ENCODE measurements around the gene OXTR. TPM values are rescaled to one million over a fixed set of nuclear protein-coding genes. Genes with fewer than 3 reads are reported as not detected.

Gene OXTR
- total RNA-seq, 1 donor from 2014 or later: 0.55 TPM

- no peak for TF ChIP-seq CTCF (IDR thresholded peaks at IDR 0.05)
- intact Hi-C loops (cut with DNase I): no loop called here
- H3K9me3 ChIP-seq: no peaks in the 10 kb centered on the region
- DNase-seq: no peak
- no peak overlapping the region for H3K27ac ChIP-seq
- no peaks in the 10 kb centered on the region for H3K36me3 ChIP-seq
- H3K4me1 ChIP-seq: no peaks in the 10 kb centered on the region
- H3K4me3 ChIP-seq: no peak overlapping the region
- no peaks in the 10 kb centered on the region for H3K27me3 ChIP-seq
- no peak for ATAC-seq
Measured at GRCh38 chr3:8741581-8742261, 27.7 kb downstream of the OXTR start.

GRCh38 chr3:8739757-8740504 is 29.5 kb downstream of the OXTR start:
- no peaks in the 10 kb centered on the region for H3K9me3 ChIP-seq
- no peak for TF ChIP-seq CTCF (IDR thresholded peaks at IDR 0.05)
- H3K27ac ChIP-seq: no peak overlapping the region
- no peaks in the 10 kb centered on the region for H3K4me1 ChIP-seq
- ATAC-seq: no peak
- no peak overlapping the region for H3K4me3 ChIP-seq
- H3K36me3 ChIP-seq: no peaks in the 10 kb centered on the region
- no peak for DNase-seq
- no peaks in the 10 kb centered on the region for H3K27me3 ChIP-seq
- intact Hi-C loops (cut with DNase I): no loop called here

- no peak for ATAC-seq
- Histone ChIP-seq H3K36me3 (no peaks in the 10 kb centered on the region), H3K4me1 (no peaks in the 10 kb centered on the region), H3K27me3 (no peaks in the 10 kb centered on the region), H3K4me3 (no peak overlapping the region), H3K27ac (no peak overlapping the region), H3K9me3 (no peaks in the 10 kb centered on the region)
- TF ChIP-seq CTCF (IDR thresholded peaks at IDR 0.05): no peak
- intact Hi-C loops (cut with DNase I): no loop called here
- DNase-seq: no peak
Measured at GRCh38 chr3:8738639-8739038, 30.8 kb downstream of the OXTR start.

GRCh38 chr3:8737823-8738222 is 31.6 kb downstream of the OXTR start:
- ATAC-seq (no peak), DNase-seq (no peak)
- no peak overlapping the region for H3K27ac ChIP-seq
- H3K36me3 ChIP-seq: no peaks in the 10 kb centered on the region
- H3K9me3 ChIP-seq: no peaks in the 10 kb centered on the region
- no peak overlapping the region for H3K4me3 ChIP-seq
- H3K4me1 ChIP-seq: no peaks in the 10 kb centered on the region
- TF ChIP-seq CTCF (IDR thresholded peaks at IDR 0.05): no peak
- intact Hi-C loops (cut with DNase I): no loop called here
- no peaks in the 10 kb centered on the region for H3K27me3 ChIP-seq

- ATAC-seq (no peak), DNase-seq (no peak)
- Histone ChIP-seq H3K4me1 (no peaks in the 10 kb centered on the region), H3K36me3 (no peaks in the 10 kb centered on the region), H3K27me3 (no peaks in the 10 kb centered on the region), H3K9me3 (no peaks in the 10 kb centered on the region), H3K4me3 (no peak overlapping the region), H3K27ac (no peak overlapping the region)
- intact Hi-C loops (cut with DNase I): no loop called here
- no peak for TF ChIP-seq CTCF (IDR thresholded peaks at IDR 0.05)
Measured at GRCh38 chr3:8737301-8737700, 32.1 kb downstream of the OXTR start.
